GM18508 (cell line): ENCODE results near the gene FANCC.
"Not testable (repeated sequence)": the region's sequence is repeated elsewhere in the genome, so short reads cannot be mapped to it uniquely, and the experiment has no call there.

Experiments
- ATAC-seq: cut with Tn5 transposase; IDR thresholded peaks from one replicate; pipeline ENCODE4 v1.9.1; 2021; ENCODE audit warnings: moderate number of reproducible peaks; ENCODE audit not compliant: insufficient read depth, unreplicated experiment

Gene FANCC

GRCh38 chr9:95246547-95246946 lies 71.0 kb downstream of the FANCC start:
- ATAC-seq = no peak

- ATAC-seq = no peak
Measured at GRCh38 chr9:95242613-95243012, 74.9 kb downstream of the FANCC start.

GRCh38 chr9:95239071-95239470 lies 78.4 kb downstream of the FANCC start:
- no peak for ATAC-seq

DNA sequence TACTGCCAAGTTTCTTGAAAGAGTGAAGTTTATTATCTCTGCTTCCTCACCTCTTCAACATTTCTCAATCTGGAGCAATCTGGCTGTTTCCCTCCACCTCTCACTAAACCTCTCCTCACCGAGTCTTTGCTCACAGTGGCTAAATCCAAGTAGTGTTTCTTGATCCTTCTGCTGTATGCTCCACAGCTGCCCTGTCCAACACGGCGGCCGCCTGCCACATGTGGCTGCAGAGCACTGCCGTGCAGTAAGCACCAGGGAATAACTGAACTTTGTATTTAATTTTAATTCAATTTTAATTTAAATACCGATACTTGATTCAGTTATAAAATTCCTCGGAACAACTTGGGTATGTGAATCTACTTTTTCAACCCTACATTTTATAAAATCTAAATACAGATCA lies 80.2 kb downstream of the FANCC start:
- ATAC-seq = no peak

GRCh38 chr9:95230046-95230445 lies 87.5 kb downstream of the FANCC start:
- no peak for ATAC-seq

- no peak for ATAC-seq
Measured at GRCh38 chr9:95229230-95229915, 88.1 kb downstream of the FANCC start.

DNA sequence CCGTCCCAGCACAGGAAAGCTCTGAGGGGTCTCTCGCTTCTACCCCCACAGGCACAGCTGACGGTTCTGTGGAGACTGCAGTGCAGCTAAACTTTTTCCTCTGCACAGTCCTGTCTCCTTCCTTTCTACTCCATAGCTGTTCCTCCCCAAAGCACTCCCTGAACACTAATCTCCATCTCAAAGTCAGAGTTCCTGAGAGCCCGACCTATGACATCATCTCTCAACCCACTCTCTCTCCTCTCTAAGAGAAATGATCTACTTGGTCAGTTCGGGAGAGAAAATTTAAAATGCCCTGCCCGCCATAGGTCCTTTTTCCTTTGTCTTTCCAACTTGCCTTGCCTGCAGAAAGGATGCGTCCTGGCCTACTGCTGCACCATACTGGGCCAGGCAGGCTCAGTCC lies 90.6 kb downstream of the FANCC start:
- no peak for ATAC-seq

- ATAC-seq = no peak
Measured at GRCh38 chr9:95225726-95226106, 91.8 kb downstream of the FANCC start.

GRCh38 chr9:95225076-95225725 lies 92.3 kb downstream of the FANCC start:
- ATAC-seq = no peak

DNA sequence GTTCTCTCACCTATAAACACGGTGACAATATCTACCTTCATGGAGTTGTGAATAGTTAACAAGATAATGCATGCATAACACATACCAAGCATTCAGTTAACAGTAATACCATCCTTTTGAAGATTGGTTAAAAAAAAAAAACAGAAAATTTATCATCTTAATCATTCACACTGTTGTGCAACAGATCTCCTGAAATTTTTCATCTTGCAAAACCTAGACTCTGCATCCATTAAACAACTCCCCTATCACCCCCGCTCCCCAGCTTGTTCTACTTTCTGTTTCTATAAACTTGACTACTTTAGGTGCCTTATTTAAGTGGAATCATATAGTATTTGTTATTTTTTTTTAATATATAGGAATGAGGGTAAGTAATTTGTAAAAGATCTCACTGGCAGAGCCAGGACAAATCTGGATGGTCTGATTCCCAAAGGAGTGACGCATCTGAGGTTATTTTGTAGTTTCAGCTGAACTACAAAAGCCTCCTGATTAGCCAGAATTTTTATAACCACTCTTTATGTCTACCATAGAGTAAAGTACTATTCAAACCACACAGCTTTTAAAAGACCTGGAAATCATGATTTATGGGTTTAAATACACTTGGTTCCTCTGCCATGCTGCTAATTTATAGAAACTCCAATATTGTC lies 93.0 kb downstream of the FANCC start:
- no peak for ATAC-seq

DNA sequence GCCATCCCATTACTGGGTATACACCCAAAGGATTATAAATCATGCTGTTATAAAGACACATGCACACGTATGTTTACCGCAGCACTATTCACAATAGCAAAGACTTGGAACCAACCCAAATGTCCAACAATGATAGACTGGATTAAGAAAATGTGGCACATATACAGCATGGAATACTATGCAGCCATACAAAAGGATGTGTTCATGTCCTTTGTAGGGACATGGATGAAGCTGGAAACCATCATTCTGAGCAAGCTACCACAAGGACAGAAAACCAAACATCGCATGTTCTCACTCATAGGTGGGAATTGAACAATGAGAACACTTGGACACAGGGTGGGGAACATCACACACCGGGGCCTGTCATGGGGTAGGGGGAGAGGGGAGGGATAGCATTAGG lies 97.2 kb downstream of the FANCC start:
- ATAC-seq = not testable (repeated sequence)

GRCh38 chr9:95218773-95219172 lies 98.7 kb downstream of the FANCC start:
- ATAC-seq = no peak

DNA sequence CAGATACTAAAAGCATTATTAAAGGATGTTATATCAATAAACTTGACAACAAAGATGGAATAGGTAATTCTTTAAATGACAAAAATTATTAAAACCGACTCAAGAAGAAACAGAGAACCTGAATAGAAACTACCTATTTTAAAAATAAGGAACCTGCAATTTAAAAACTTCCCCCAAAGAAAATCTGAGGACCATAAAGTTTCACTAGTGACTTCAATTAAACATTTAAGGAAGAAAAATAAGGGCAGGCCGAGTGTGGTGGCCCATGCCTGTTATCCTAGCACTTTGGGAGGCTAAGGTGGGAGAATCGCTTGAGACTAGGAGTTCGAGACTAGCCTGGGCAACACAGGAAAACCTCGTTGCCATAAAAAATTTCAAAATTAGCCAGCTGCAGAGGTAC lies 99.6 kb downstream of the FANCC start:
- no peak for ATAC-seq

DNA sequence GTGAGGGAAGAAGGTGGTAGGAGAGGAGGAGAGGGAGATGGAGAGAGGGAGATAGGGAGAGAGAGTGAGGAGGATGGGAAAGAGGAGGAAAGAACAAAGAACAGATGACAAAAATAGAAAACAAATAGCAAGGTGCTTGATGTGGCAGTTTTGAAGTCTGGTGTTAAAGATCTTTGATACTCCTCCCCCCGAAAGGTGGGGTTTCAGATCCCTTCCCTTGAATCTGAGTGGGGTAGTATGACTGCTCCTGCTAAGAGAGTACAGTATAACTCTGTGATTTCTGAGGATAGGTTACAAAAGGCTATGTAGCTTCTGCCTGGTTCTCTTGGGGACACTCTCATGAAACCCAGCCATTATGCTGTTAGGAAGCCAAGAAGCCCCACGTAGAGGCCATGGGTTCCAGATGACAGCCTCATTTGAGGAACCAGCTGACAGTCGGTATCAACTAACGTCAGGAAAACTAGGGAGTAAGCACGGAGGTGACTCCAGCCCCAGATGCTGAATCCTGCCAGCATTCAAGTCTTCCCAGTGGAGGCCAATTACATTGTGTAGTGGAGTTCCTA lies 102.1 kb downstream of the FANCC start:
- no peak for ATAC-seq

GRCh38 chr9:95213117-95213516 lies 104.4 kb downstream of the FANCC start:
- no peak for ATAC-seq

GRCh38 chr9:95211028-95211427 lies 106.5 kb downstream of the FANCC start:
- no peak for ATAC-seq

DNA sequence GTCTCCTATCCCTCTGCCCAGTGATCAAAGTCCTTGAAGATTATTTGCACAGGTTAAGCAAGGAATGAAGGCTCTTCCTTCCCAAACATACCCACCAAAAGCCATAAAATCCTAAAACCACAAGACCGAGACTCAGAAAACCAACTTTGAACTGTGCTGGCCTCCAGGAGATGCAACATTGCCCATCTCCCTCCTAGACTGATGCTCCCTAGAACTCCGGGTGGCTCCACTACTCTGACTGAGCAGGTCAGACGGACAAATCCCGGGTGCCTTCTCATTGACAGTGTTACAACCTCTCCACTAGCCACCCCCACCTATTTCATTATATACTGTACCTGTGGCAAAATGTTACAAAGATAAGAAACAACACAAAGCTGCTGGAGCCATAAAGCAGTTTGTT lies 110.1 kb downstream of the FANCC start:
- ATAC-seq = no peak

- no peak for ATAC-seq
Measured at GRCh38 chr9:95206143-95206542, 111.4 kb downstream of the FANCC start.

DNA sequence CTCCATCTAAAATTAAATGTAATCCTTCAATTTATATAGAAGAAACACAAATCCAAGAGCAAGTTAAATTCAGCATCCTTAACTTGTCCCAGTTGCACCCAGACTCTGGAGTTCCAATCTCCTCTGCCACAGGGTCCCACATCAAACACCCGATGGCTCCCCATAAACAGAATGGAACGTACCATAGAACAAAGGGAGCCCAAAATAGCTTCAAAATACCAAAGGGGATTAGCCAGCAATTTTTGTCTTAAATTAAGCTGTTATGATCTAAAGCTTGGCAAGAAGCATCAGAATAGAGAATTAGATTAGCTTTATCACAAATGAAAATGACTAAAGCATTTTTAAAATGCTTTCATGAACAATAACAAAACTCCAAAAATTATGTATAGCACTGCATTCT lies 112.8 kb downstream of the FANCC start:
- ATAC-seq = no peak

GRCh38 chr9:95204310-95204709 lies 113.2 kb downstream of the FANCC start:
- no peak for ATAC-seq

DNA sequence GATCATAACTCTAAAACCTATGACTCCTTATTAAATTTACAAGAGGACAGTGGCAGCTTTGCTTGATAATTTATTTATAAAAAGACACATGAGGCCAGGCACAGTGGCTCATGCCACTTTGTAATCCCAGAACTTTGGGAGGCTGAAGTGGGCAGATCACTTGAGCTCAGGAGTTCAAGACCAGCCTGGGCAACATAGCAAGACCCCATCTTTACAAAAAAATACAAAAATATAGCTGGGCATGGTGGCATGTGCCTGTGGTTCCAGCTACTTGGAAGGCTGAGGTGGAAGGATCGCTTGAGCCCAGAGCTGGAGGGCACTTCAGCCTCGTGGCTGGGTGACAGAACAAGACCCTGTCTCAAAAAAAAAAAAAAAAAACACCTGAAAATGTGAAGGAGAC lies 114.5 kb downstream of the FANCC start:
- not testable (repeated sequence) for ATAC-seq
